NCI-H128 (cell line): Measurements from ENCODE around the gene CXCL16.

Experiments used
- DNase-seq: peaks from one replicate; lab custom pipeline; 2025; ENCODE audit not compliant: unreplicated experiment; lab: John Stamatoyannopoulos, UW

CXCL16 gene

DNA sequence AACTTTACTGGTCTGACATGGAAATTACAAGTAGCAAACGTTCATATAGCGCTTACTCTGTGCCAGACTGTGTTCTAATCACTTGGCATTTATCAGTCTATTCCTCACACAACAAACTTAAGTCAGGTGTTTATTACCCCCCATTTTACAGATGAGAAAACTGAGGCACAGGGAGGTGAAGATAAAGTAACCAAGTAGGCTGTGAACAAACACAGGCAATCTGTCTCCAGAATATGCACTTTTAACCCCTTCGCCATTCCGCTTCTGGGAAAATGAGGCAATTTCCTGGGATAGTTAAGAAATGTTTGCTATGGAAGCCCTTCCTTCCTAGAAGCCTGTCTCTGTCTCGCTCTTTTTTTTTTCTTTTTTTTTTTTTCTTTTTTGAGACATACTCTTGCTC lies 12.2 kb upstream of the CXCL16 start:
- DNase-seq, result no peak

DNA sequence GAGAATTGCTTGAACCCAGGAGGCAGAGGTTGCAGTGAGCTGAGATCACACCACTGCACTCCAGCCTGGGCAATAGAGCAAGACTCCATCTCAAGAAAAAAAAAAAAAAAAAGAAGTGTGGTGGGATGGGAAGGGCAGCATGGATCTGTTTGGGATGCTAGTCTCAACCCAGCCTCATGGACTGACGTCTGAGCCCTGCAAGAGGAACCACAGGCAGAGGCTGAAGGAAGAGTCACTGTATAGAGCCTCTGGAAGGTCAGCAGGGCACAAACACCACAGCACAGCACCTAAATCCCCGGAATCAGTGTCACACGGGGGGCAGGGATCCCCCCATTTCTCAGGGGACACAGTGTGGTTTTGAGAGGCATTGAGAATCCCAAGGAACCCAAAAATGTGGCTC lies 10.9 kb upstream of the CXCL16 start:
- DNase-seq, result no peak

DNA sequence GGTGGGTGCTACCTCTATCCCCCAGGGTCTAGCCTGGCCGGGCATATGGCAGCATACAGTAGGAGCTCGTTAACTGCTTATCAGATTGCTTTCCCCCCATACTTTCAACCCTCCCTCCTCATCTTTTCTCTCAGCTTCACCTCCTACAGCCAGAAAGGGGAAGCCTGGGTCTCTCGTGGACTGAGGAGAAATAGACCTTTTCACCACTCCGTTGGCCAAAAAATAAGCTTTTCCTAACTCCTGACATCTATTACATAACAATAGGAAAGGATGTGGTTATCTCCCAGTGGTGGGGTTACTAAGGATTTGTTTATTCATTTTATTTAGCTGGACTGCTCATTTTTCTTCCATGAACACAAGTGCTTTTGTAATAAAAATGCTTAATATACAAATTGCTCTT lies 9.0 kb upstream of the CXCL16 start:
- no peak for DNase-seq

DNA sequence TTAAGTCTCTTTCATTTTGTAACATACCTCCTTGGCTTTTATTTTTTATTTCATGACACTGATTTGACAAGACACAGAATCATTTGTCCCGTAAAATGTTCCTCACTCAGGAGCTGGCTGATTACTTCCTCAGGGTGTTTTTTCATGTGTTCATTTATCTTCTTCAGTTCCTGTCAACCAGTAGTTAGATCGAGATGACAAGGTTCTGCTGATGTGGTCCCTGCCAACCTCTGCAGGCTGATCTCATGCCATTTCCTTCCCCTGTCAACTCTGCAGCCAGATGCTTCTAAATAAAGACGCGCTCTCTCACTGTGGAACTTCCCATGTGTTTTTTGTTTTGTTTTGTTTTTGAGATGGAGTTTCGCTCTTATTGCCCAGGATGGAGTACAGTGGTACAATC lies 8.1 kb upstream of the CXCL16 start:
- DNase-seq, result no peak

DNA sequence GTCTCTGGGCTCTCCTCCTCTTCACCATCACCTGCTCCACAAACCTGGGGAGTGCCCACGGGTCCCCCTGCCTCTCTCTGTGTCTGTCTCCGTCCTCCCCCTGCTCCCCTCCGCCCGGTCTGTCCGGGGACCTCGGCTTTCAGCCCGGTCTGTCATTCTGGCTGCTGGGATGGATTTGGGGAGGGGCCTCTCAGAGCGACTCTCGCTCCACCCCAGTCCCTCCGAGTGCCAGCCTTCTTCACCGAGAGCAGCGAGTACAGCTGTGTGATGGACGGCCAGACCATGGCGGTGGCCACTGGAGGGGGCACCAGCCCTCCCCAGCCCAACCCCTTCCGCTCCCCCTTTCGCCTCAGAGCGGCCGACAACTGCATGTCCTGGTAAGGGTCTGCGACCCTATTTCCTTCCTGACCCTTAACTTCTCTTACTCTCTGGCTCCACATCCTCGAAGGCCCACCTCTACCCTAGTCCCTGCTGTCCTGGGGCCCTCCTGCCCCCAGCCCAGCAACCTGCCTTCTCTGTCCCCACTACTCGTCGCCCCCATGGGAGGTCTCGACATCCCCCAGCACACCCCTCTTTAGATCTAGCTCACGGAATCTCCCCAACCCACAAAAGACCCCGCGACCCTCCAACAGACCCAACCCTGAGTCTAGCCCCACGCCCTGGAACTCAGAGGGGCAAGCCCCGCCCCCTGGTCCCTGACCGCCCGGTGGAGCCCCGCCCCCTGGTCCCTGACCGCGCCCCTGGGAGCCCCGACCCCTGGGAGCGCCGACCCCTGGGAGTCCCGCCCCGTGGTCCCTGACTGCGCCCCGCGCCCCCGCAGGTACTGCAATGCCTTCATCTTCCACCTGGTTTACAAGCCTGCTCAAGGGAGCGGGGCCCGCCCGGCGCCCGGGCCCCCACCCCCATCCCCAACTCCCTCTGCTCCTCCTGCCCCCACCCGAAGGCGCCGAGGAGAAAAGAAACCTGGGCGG lies 5.6 kb upstream of the CXCL16 start:
- DNase-seq, result no peak

DNA sequence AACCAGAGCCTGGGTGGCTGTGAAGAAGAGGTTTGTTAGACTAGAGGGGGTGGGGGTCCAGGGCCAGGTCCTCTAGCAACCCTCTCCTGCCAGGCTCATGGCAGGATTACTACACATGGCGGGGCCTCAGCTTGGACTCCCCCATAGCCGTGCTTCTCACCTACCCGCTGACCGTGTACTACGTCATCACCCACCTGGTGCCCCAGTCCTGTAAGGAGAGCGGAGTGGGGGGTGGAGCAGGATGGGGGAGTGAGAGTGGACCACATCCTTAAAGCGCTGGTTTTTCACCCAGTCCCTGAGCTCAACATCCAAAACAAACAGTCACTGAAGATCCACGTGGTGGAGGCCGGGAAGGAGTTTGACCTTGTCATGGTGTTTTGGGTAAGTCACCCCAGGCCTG lies 4.2 kb upstream of the CXCL16 start:
- no peak for DNase-seq

DNA sequence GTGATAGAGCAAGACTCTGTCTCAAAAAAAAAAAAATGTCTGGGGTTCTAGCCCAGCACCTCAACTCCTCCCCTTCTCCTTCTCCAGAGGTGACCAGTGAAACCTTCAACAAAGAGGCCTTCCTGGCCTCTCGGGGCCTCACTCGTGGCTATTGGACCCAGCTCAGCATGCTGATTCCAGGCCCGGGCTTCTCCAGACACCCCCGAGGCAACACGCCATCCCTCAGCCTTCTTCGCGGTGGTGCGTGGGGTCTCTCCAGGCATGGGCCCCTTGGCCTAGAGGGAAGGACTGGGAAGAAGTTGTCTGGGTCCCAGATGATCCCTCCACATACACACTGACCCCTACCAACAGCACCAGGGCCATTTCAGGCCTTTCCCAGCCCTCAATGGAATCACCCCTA lies 3.5 kb upstream of the CXCL16 start:
- DNase-seq, result no peak

DNA sequence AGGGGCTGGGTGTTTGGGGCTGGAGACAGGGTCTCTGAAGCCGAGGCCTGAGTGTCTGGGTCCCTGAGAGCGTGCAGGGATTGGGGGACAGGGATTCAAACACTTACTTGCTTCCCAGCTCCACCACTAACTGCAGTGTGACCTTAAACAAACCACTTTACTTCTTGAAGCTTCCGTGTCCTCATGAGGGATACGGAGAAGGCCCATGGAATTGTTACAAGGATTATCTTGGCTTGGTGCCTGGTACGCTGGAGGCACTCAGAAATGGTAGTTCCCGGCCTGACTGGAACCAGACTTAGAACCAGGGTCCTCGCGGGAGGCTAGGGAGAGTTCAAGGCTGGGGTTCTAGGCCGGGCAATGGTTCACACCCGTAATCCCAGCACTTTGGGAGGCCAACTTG lies 2.9 kb upstream of the CXCL16 start:
- no peak for DNase-seq

DNA sequence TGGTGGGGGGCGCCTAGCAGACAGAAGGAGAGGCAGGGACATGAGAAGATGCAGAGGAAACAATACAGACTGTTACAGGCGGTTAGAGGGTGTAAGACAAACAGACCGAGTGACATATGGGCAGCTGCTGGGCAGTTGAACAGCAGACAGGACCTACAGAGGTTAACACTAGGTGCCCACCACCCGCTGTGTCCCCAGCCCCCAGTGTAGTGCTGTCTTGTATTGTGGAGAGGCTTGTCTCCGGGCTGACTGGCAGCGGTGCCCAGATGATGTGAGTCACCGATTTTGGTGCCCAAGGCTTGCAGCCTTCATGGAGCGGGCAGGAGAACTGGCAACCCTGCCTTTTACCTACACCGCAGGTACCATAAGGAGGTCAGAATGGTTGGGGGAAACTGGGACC lies 2.4 kb upstream of the CXCL16 start:
- no peak for DNase-seq

DNA sequence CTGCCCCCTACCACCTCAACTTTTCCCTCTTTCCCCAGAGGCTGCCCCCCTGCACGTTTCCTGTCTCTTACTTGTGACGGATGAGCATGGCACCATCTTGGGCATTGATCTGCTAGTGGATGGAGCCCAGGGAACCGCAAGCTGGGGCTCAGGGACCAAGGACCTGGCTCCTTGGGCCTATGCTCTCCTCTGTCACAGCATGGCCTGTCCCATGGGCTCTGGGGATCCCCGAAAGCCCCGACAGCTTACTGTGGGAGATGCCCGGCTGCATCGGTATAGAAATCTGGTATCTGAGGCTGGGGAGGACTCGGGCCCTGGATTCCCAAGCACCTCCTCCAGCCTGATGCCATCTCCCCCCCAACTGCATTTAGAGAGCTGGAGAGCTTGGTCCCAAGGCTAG lies 1.8 kb upstream of the CXCL16 start:
- no peak for DNase-seq

DNA sequence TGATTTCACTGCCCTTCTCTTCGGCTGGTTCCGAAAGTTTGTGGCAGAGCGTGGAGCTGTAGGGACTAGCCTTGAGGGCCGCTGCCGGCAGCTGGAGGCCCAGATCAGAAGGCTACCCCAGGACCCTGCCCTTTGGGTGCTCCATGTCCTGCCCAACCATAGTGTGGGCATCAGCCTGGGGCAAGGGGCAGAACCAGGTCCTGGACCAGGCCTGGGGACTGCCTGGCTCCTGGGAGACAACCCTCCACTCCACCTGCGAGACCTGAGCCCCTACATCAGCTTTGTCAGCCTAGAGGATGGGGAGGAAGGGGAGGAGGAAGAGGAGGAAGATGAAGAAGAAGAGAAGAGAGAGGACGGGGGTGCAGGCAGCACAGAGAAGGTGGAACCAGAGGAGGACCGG lies 856 bp upstream of the CXCL16 start:
- no peak for DNase-seq

DNA sequence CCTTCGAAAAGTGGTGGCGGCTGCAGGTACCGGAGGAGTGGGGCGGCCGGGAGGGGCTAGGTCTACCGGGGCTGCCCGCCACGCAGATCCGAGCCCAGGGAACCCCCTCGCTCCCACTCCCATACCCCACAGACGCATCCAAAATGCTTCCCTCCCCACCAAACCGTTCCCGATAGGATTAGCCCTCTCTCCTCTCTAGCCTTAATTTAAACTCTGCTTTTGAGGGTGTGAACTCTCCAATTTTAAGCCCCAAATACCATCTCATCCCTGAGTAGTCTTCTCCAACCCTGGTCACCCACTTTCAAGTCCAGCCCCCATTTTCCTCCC lies 260 bp upstream of the CXCL16 start:
- no peak for DNase-seq

DNA sequence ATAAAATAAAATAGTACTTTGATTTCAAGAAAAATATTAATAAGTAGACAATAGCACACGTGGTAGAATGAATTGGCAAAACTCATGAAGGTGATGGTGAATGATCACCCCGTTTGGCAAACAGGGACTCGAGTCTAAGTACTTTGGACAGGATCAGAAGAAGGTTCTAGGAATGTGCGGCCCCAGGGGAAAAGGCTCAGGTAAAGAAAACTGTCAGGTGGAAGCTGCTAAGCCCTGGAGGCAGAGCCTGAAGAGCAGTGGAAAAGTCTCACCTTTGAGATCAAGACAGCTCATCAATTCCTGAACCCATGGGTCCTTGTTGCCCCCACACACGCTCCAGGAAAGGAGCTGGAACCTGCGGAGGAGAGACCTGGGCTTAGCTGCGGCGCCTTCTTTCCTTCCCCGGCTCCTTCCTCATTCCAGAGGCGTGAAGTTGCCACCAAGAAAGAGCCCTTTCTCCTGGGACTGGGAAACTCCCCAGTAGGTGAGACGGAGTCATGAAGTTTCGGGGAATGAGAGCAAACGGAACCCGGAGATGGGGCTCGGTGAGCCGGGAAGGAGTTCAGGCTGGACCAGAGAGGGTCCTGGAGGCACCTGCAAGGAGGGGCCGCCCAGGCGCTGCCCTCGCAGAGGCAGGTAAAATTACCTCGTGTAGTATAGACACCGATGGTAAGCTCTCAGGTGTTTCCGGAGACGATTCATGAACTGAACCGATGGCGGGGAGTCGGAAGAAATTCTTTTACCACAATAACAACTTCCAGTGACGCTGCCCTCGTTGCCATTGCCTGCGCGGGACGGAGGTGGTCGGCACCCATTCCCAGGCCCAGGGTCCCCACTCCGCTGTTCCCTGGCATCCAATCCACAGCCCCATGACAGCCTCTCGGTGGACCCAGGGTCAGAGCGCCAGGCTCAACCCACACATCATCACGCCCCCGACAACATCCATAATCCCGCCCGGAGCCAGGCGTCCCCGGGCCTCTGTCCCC lies 1.3 kb downstream of the CXCL16 start:
- no peak for DNase-seq

DNA sequence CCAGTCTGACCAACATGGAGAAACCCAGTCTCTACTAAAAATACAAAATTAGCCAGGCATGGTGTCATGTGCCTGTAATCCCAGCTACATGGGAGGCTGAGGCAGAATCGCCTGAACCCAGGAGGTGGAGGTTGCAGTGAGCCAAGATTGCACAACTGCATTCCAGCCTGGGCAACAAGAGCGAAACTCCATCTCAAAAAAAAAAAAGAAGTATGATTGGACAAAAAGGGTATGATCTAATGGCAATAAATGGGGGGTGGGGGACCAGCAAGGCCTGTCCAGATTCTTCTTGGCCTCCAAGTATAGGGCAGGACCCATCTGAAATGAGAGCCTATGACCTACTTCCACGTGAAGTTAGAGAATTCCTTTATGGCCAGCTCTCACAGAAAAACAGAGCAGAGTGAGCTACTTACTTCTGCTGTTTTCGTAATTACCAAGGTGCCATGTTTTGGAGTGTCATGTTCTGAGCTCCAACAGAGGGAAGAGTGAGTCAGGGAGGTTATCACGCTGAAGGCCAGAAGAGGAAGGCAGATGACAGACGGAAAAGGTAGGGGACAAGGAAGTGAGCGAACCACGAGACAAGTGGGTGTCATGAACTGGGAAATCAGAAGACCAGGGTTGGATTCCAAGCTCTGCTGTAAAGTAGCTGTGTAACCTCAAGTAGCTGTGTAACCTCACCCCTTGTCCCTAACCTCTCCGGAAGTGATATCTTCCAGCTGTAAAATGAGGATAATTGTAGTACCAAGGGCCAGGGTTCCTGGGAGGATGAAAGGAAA lies 3.7 kb downstream of the CXCL16 start:
- no peak for DNase-seq

DNA sequence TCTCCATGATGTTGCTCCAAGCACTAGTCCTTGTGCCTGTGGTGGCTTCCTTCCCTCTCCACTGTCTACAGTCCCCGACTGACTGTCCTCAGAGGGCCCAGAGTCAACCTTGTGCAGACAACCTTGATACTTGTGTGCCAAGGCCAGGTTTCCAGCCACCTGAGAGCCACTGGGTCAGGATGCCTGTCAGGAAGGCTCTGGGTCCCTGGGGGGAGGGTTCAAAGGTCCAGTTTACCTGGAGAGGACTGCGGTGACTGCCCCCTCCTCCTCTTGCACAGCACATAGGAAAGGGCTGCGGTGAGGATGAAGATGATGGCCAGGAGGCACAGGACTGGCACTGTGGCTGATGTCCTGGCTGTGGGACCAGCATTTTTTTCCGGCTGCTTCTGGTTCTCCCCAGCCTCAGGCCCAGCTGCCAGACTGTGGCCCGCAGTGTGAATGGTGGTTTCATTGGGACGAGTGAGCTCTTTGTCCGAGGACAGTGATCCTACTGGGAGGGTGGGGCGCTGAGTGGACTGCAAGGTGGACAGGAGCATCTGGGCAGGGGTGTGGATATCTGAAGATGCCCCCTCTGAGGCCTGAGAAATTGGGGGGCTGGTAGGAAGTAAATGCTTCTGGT lies 4.8 kb downstream of the CXCL16 start:
- no peak for DNase-seq

DNA sequence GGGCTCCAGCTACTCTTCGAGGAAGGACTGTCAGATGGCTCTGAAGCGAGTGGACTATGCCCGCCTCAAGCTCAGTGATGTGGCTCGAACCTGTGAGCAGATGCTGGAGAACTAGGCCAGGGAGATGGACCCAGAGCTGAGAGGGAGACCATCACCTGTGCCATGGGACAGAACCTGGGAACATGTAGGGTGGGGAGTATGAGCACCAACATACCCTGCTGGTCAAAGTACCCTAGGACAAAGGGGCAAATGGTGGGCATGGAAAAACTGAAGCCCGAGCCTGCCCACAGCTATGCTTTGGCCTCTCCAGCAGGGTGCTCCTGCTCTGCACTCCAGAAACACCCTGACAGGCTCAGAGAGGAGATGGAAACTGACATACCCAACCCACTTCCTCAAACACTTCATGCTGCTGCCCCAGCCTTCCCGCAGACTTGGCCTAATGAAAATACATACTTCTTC lies 6.6 kb downstream of the CXCL16 start:
- no peak for DNase-seq

DNA sequence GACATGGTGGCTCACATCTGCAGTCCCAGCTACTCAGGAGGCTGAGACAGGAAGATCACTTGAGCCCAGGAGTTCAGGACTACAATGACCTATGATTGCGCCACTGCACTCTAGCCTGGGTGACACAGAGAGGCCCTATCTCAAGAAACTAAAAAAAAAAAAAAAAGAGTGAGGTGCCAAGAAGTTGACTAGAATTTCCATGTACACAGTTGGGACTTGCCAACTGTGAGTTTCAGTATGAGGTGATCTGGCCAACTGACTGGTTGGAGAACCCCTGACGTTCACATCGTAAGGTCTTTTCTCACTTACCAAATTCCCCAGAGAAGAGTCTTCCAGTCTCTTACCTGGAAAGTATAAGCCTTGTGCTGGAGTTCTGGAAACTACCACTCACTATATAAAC lies 11.6 kb downstream of the CXCL16 start:
- DNase-seq, result no peak

DNA sequence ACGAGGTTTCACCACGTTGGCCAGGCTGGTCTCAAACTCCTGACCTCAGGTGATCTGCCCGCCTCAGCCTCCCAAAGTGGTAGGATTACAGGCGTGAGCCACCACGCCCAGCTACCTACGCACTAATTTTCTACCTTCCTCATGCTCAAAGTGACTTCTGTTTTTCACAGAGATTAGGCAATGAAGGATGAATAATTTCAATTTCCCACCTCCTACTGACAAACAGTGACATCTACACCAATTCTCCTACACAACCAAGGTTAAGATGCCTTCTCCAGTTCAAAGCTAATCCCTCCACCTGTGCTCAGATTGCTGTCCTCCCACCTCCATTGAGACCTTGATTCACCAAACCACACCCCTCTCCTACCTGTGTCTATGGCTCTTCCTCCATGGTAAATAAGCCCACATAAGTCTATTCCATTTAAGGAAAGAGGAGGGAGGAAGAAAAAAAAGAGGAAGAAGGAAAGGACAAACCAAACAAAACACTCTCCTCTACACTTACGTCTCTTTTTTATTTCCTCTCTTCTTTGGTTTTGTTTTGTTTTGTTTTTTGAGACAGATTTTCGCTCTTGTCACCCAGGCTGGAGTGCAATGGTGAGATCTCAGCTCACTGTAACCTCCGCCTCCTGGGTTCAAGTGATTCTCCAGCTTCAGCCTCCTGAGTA lies 13.9 kb downstream of the CXCL16 start:
- DNase-seq, result no peak

DNA sequence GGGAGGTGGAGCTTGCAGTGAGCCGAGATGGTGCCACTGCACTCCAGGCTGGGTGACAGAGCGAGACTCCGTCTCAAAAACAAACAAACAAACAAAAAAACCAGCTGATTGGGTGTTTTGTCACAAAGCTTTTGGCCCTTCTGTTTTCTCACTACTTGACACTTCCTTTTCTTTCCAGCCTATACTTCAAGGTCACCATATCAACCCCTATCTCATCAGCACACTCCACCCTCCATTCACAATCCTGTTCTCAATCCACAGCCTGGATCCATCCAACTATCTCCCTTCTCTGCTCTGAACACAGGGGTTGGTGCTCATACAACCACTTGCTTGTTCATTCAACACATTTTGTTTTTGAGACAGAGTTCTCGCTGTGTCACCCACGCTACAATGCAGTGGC lies 15.1 kb downstream of the CXCL16 start:
- no peak for DNase-seq

DNA sequence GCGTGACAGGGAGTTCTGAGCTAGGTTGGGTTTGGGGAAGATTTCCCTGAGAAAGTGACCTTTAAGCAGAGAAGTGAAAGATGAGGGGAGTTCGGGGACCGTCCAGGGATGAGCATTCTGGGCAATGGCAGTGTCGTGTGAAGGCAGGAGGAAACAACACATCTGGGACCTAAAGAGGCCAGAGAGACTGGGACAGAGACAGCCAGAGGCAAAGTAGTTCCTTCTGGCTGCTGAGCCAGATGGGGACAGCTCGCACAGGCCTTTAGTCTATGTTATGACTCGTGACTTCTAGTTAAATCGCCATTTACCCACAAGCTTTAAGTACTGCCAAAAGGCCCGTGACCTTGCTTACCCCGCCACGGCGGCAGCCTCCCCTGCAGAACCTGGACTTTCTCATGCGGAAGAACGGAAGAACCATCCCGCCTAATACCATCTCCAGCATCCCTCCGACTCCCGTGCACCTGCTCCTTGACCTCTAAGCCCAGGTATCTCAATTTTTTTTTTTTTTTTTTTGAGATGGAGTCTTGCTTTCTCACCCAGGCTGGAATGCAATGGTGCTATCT lies 17.0 kb downstream of the CXCL16 start:
- DNase-seq, result no peak
